Measurements from ENCODE around the gene CMTM1.

- no peak for TF ChIP-seq POLR2A (IDR thresholded peaks at IDR 0.05; ENCODE audit: low read length)
- no peak for TF ChIP-seq GATA1 (IDR thresholded peaks at IDR 0.05; ENCODE audit: low read depth, low read length)
Measured at GRCh38 chr16:66599726-66600125, 33.5 kb downstream of the CMTM1 start.

Measured in erythroblast (primary cell).